HL-60 (cell line): Measurements from ENCODE around the gene PCID2.

Source experiments
- CTCF ChIP-seq: IDR thresholded peaks from one replicate; pipeline ENCODE4 v1.5.1; 2011; ENCODE audit warnings: low read length, control low read depth, inconsistent platforms; ENCODE audit not compliant: insufficient read depth
- GABPA ChIP-seq: IDR thresholded peaks from 2 replicates; pipeline ENCODE4 v1.6.1; 2012; ENCODE audit warnings: low read depth
- POLR2AphosphoS5 ChIP-seq: IDR thresholded peaks from 2 replicates; pipeline ENCODE4 v1.6.1; 2012; ENCODE audit warnings: low read depth
- REST ChIP-seq: IDR thresholded peaks from 2 replicates; pipeline ENCODE4 v1.6.1; 2012; ENCODE audit warnings: low read depth; ENCODE audit not compliant: insufficient replicate concordance
- SPI1 ChIP-seq: IDR thresholded peaks from 2 replicates; pipeline ENCODE4 v1.6.1; 2012; ENCODE audit warnings: low read depth, mild to moderate bottlenecking, borderline replicate concordance

GRCh38 chr13:113164492-113164891 is 44.0 kb downstream of the PCID2 start:
- TF ChIP-seq CTCF (no peak), POLR2AphosphoS5 (no peak), GABPA (no peak), REST (no peak), SPI1 (no peak)
